K562 (cell line): Measurements from ENCODE around the gene PIANP. TPM values are rescaled to one million over a fixed set of nuclear protein-coding genes. Genes with fewer than 3 reads are reported as not detected.

Source experiments
- BRF1 ChIP-seq: IDR thresholded peaks from 3 replicates; pipeline ENCODE4 v1.6.1; 2011; ENCODE audit warnings: borderline replicate concordance, mild to moderate bottlenecking; ENCODE audit not compliant: insufficient read length; ENCODE audit errors: extremely low read depth
- CEBPZ ChIP-seq: fragments of 150-350 bp; IDR thresholded peaks from 2 replicates; pipeline ENCODE4 v1.6.1; 2014; ENCODE audit warnings: low read depth, mild to moderate bottlenecking, low read length, borderline replicate concordance
- CHAMP1 ChIP-seq: fragments of 450-650 bp; IDR thresholded peaks from 2 replicates; pipeline ENCODE4 v1.6.1; 2016; ENCODE audit warnings: mild to moderate bottlenecking
- CHD1 ChIP-seq: fragments of 200-600 bp; sonication (generic); IDR thresholded peaks from one replicate; pipeline ENCODE4 v1.6.1; 2012; ENCODE audit warnings: mild to moderate bottlenecking, moderate library complexity, low read length, inconsistent platforms
- E2F3 ChIP-seq: fragments of 250-450 bp; sonication (Bioruptor Pico); IDR thresholded peaks from 2 replicates; pipeline ENCODE4 v1.4.0; 2020; ENCODE audit warnings: mild to moderate bottlenecking
- GTF3C2 ChIP-seq: IDR thresholded peaks from 3 replicates; pipeline ENCODE4 v1.6.1; 2011; ENCODE audit warnings: borderline replicate concordance, mild to moderate bottlenecking, moderate library complexity; ENCODE audit not compliant: insufficient read length; ENCODE audit errors: extremely low read depth
- RERE ChIP-seq: sonication (generic); formaldehyde crosslinking; IDR thresholded peaks from 2 replicates; pipeline ENCODE4 v1.8.0; 2023; ENCODE audit warnings: missing genetic modification reagents, mild to moderate bottlenecking, borderline replicate concordance
- SMAD1 ChIP-seq: fragments of 150-350 bp; IDR thresholded peaks from 2 replicates; pipeline ENCODE4 v1.6.1; 2014; ENCODE audit warnings: low read length, low read depth; ENCODE audit not compliant: partially characterized antibody
- TCFL5 ChIP-seq: fragments of 250-450 bp; sonication (Bioruptor Pico); conservative IDR thresholded peaks from 2 replicates; pipeline ENCODE4 v1.6.1; 2021; ENCODE audit warnings: mild to moderate bottlenecking, moderate library complexity, matching md5 sums
- ZC3H4 ChIP-seq: sonication (generic); formaldehyde crosslinking; IDR thresholded peaks from 2 replicates; pipeline ENCODE4 v1.9.0; 2021; ENCODE audit warnings: missing genetic modification reagents, borderline replicate concordance
- ZNF696 ChIP-seq: fragments of 250-450 bp; sonication (Bioruptor Pico); conservative IDR thresholded peaks from 2 replicates; pipeline ENCODE4 v1.4.0; 2020; ENCODE audit warnings: mild to moderate bottlenecking, moderate library complexity
- polyA plus RNA-seq, 8 experiments: library from polyadenylated mRNA; depleted of rRNA in 4 of 8; stranded (reverse) in 5 of 8; unstranded in 3 of 8; fragments of >200 nt; fragmentation: Nextera tagmentation in 2 of 8; fragmentation: Illumina TruSeq in 1 of 8; extraction: Ambion mirVana in 2 of 8; extraction: Trizol in 1 of 8; gene quantifications; 2 replicates each; pipeline versions ENCODE4 v1.2.1 to v1.2.3, GENCODE V29; 2011 to 2014; ENCODE audit warnings: inconsistent platforms in 1 of 8, missing spikeins in 1 of 8
- total RNA-seq, 7 experiments: library from RNA; depleted of rRNA in 6 of 7; stranded (reverse); fragments of >200 nt in 6 of 7; fragmentation: Illumina TruSeq in 2 of 7; extraction: Trizol in 2 of 7; gene quantifications; 2 replicates each; pipeline versions ENCODE4 v1.2.1 to v1.2.3, GENCODE V29; 2011 to 2021; ENCODE audit warnings: low replicate concordance in 1 of 7

PIANP gene
- total and polyA plus RNA-seq, 9 of the 15 experiments (the other 6 are each of a cell fraction or from before 2014, with no cell fraction given), result 0.07 TPM; not detected in 8

GRCh38 chr12:6723607-6724408 is 23.2 kb upstream of the PIANP start, which contains the start of gene COPS7A (continued):
- TF ChIP-seq CHAMP1, result no peak
- TF ChIP-seq CHD1, result no peak
- no peak for TF ChIP-seq E2F3 (CRISPR knock-in tag)
- TF ChIP-seq ZNF696, result no peak
- no peak for TF ChIP-seq GTF3C2
- TF ChIP-seq ZC3H4, result no peak
- TF ChIP-seq TCFL5, result no peak
- no peak for TF ChIP-seq RERE (CRISPR knock-in tag)
- no peak for TF ChIP-seq CEBPZ
- no peak for TF ChIP-seq BRF1
- TF ChIP-seq SMAD1, result no peak
